HG02798 (cell line): ENCODE measurements around the gene PDE7B.

ENCODE experiments used
- ATAC-seq: cut with Tn5 transposase; IDR thresholded peaks from one replicate; pipeline ENCODE4 v1.9.1; 2021; ENCODE audit warnings: mild to moderate bottlenecking; ENCODE audit not compliant: unreplicated experiment, poor library complexity

PDE7B gene

DNA sequence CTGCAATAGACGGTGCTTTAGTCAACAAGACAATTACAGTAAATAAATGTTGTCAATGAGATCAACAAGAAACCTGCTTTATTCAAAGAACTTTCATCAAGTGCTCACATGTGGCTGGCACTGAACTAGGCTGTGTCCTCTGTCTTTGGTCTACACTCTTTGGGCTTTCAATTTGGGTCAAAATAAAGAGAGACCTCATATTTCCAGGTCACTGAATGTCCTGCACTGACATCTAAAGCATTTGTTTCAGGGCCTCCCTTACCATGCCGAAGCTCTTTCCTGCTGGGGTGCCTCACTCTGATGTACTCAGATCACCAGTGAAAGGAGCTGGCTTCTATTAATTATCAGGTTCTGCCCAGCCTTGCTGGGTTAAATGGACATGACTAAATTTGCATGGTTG lies 32.0 kb downstream of the PDE7B start:
- ATAC-seq = no peak

DNA sequence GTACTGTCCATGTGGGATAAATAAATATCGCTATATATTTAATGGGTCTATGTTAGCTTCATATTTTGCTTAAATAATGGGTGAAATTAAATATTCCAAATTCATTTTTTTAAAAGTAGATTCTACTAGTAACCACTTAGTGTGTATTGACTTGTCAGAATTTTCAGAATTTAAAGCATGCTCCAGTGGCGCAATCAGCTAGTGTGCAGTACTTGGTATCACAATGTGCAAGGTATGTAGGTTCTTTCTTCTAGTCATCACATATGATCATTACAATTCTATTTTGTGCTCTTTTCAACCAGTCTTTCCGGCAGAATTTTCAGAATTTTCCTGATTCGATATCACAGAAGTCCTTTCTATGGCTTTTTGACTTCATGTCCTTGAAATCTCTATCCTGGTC lies 32.6 kb downstream of the PDE7B start:
- no peak for ATAC-seq

DNA sequence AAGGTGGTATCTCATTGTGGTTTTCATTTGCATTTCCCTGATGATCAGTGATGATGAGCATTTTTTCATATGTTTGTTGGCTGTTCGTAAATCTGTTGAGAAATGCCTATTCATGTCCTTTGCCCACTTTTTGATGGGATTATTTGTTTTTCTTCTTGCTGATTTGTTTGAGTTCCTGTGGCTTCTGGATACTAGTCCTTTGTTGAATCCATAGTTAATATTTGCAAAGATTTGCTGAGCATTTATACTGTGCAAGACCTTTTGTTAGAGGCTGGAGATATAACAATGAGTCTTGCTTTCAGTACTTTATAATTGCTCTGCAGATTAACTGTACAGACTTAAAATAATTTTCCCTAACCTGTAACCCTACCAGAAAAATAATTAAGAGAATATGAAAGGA lies 35.6 kb downstream of the PDE7B start:
- no peak for ATAC-seq

DNA sequence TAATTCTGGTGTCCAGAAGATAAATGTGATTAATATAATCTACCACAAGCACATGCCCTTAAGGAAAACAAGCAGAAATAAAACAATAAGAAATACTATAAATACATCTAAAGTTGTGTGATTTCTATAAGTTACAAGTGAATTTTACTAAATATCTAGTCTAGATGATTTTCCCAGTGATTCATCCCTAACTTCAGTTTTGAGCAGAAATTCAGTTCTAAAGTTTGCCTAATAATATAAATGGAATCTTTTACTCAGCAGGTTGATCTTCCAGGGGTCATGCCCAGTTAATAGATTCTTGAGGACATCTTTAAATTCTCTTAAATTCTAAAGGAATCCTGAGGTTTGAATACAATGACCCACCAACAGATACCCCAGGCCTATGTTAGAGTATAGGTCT lies 37.3 kb downstream of the PDE7B start:
- ATAC-seq = no peak

DNA sequence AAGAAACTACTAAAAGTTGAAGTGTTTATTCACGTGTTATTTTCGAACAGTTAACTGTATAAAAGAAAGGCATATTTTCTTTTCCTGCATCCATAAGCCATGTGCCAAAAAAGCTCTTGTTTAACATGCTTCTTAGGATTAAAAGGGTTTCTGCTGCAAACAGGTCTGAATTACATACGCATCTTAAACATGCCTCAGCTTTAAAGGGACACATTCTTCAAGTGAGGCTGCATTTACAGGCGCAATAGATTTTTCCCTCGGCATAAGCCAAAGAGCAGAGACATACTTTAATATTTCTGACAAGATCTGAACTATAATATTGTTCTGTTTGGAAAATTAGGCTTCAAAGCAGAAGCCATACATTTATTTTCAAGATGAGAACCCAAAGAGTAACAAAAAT lies 39.4 kb downstream of the PDE7B start:
- ATAC-seq = no peak

DNA sequence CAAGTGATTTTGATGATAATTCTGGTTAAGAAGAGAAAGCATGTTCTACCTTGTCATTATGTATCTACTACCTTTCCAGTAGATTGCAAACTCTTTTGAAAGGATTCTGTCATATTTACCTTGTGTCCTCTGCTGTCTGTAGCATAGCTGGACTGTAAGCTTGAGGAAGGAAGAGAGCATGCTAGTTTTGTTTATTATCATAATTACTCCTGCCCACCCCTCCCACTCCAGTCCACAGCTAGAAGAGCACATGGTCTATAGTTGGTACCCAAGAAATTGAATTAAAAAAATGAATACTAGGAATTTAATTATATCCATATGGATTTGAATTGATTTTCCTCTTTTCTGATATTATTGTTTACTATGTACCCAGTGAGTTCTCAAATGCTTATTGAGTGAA lies 40.2 kb downstream of the PDE7B start:
- ATAC-seq = no peak

DNA sequence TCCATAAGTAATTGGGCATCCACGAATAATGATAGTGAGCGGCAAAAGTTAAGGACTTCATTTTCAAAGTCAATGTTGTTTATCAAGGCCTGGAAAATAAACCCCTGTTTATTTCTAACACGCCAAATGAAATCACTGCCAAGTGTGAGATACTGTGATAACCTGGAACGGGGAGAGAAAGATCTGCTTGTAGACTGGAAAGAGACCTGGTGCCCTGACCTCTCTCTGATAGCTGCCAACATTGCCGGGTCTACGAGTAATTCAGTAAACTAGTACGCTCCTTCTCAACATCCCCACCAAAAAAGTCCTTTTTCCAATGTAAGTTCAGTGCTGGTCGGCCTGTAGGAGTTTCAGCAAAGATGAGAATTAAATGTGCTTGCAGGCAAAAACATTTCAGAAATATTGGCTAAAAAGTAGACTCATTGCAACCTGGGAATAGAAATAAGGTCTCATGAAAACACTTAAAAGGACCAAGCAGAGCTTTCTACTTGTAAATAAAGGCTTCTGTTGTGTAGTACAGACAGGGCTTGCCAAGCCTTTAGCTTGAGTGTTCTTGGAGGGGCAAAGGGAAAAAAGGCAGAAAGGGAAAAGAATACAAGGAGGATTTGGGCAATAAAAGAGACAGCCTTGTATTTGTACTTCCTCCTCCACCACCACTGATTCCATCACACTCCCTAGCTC lies 43.9 kb downstream of the PDE7B start:
- ATAC-seq = no peak

DNA sequence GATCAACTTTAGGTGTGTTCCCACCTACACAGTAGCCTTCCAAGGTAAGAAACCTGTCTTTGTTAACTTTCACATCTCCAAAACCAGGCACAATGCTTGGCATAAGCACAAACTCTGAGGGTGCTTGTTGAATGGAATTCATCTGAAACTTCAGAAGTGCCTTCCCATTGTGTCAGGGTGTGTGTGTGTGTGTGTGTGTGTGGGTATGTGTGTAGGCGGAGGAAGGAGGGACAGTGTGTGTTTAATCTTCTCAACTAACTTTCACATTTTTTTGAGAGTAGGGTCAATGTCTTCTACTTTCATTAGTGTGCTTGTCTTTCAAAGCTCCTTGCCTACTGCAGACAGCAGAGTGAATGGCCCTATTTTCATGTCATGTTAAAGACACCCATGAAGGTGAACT lies 45.6 kb downstream of the PDE7B start:
- no peak for ATAC-seq

DNA sequence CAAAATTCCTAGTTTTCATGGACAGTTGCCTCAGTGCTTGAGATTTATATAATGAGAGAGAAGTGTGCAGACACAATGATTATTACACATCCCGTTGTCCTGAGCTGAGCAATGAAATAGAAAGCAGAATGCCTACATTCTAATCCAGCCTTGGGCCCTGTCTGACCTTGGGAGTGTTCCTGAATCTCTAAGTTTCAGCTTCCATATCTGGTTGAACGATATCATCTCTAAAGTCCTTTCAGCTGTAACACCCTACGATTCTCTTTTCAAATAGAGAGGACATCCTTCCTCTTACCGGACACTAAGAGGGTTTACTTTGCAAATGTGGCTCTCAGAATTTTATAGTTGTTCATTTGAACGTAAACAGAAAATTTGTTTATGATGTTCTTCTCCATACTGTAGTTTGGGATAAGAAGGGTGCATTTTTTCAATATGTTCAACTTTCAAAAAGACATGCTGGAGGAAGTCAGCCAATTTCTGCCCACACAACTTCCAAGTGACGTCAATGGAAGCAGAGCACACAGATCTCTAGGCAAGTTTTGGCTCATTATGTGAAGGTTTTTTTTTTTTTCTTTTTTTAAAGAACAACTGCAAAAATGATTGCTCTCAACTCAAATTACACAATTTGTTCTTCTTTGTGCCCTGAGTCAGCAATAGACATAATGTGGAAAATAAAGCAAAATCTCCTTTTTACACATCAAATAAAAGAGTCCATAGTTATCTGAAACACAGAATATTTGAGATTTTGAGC lies 50.4 kb downstream of the PDE7B start:
- no peak for ATAC-seq

DNA sequence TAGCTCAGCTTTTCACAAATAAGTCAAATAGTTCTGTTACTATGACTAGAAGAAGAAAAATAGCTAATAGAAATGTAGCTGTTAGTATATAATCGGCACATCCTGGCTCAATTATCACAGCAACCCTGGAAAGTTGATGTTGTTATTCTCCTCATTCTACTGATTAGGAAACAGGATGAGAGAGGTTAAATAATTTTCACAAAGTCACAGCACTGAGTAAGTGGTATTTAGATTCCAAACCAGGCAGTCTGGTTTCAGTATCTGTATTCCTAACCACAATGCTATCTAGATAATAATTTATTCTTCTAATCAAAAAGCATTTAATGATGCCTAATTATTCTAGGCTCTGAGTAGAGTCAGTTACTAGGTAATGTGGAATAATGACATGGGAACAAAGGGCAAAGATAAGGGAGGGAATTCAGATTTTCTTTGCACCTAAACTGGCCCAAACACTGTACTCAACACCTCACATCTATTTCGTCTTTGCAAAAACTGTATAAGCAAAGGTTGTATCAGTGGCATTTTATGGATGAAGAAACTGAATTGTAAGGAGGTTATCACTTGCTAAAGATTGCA lies 51.3 kb downstream of the PDE7B start:
- ATAC-seq = no peak

DNA sequence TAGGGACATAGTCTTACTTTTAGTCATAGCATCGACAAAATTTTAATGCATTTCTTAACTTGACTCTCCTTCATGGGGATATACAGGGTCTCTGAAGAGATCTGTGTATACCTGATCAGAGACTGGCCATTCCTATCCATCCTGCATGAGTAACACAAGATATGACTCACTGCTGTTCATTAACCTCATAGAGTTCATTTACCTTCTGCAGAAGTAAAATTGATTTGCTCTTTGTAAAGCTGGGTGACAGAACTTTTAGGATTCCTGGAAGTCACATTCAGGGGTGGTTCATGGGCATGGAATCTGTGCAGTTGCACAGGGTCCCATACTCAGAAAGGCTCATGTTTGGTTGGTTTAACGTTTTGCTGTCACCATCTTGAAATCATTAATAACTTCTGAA lies 53.2 kb downstream of the PDE7B start:
- ATAC-seq = no peak

DNA sequence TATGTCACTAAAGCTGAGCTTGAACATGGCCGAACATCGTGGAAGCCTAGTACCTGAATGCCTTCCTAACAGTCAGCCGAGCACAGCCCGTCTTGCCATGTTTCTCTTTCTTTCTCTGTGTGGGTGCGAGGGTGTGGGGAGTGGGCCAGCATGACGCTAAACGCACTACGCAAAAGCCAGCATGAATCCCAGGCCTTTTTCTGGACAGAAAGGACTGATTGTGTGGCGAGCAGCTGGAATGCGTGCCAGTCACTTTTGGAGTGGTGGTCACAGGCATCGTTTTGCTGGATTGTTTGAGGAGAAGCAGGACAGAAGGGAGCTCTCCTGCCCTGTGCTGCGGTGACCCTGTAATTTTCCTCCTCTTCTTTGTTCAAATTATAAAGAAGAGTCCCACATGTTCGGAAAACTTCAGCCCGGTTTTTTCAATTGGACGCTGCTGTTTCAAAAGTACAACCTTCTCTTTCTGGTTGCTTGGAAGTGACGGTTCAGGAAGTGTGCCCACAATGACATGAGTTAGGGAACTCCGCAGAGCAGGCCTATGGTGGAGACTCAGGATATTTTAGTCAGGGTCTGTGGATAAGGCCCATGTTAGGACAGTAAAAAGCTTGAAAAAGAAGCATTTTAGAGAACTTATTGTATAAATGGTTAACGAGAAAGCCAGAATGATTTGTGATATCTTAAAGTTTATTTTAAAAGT lies 54.3 kb downstream of the PDE7B start:
- ATAC-seq = no peak

DNA sequence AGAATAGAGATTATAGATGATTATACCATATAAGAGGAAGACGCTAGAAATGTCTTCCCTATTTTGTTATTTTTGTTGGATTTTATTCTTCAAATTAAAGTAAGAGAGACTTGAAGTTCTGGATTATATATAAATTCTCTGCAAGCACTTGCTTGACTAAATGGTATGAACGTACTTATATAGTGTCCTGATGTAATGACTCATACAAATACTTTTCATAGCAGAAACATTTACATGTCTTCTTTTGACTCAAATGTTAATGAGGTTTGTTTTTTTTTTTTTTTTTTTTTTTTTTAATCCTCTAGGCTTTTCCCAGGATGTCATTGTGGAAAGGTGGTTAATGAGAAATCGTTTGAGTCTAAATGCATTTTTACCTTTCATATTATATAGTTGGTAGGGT lies 55.0 kb downstream of the PDE7B start:
- no peak for ATAC-seq

DNA sequence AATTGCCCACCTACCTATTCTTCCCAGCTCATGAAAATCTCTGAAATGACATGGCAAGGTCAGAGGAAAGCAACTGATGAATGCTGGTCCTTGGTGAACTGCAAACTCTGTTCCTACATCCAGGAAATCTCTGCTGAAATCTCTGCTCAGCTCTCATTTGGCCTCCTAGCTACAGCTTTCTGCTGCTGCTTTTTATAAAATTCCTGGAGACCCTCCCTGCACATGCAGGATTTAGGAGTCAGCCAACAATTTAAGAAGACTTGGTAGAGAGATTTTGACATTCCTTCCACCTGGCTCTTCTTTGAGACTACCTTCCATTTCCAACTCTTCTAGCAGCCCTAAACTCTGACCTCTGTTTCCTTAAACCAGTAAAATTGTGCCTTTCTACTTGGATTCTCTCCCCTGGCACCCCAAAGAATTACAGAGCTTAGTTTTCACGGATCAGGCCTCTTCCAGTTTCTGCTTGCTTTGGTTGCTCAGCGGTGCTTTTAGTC lies 55.5 kb downstream of the PDE7B start:
- no peak for ATAC-seq

DNA sequence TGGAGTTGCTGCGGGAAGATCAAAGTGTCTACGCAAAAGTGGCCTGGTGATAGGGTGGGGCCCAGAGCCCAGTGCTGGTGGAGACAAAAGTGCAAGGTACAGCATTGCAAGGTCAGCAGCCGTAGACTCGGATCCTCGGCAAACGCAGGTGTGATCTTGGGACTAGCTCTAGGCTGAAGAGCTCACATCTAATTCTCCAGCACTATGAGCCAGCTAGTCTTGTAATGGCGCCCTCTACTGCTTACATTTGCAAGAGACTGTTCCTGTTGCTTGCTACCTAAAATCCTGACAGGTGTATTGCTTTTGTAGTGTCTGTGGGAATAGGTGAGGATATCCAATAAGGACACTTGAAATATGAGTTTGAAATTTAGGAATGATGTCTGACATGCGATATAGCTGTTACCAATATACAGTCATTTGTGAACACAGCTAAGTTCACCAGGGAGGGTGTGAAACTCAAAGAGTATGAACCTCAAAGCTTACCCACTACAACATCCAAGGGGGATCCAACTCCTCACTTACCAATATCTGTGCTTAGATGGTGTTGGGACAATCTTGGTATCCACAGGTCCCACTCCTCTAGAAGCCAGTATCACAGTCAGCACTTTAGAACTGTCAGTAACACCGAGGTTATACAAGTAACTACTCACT lies 58.4 kb downstream of the PDE7B start:
- ATAC-seq = peak; percentile 85

DNA sequence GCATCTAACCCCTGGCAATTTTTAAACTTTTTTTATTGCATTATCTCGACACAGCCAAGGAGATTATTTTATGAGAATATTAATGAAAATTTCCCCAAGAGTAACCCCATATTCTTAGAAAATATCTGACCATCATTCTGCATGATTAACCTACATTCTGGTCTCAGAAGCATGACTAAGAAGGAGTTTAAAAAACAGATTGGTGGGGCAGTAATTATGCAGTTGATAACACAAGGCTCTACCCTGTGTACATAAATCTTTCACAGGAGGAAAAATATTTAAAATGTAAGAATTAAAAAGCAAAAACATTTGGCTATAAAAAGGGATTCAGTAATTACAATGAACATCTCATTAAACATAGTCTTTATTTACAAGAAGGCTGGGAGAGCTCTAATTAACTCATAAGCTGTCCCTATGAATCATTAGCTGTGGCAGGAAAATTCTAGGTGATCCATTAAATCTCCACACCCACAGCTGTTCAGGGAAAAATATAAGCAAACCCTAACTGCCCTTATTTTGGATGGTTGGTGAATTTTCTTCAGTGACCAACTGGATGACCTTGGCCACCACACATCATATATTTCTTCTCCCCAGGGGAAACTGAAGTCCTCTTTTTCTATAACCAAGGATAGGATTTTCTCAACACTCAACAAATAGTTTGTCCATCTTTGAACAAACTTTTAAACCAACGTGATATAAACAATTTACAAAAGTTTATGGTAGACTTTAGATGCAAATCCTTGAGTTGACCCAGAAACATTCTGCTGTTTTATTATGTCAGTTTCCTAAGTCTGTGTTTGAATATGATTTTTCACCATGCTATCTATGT lies 59.5 kb downstream of the PDE7B start:
- ATAC-seq = no peak

DNA sequence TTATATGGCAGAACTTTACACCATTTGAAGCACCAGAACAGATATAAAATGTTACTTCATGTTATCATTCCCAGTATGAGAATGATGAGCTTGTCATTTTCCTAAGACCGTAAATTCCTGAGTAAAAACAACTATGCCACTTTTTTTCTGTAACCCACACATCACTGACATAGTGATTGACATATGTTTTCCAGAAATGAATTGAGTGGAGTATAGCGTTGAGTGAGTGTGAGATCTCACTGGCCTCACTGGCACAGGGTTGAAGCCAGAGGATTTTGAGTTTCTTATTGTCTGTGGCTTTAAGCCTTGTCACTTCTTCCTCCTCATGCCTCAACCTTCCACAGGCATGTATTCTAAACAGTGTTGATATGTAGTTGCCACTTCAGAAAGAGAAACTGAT lies 62.3 kb downstream of the PDE7B start:
- no peak for ATAC-seq

DNA sequence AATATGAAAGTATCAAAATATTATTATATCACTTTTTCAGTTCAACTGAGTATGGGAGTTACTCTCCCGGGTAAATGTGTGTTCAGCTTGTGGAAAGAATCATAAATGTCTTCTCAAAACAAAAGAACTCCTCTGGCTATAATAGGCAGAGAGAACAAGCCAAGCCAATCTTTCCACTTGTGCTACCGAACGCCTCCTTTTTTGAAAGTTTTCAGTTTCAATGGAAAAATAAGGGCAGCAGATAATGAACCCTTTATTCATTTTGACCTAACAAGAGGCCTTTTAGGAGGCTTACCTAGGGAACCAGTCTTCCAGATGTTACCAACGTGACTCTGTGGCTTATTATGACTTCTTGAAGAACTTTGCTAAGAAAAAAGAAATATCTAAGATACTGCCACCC lies 67.5 kb downstream of the PDE7B start:
- ATAC-seq = no peak

DNA sequence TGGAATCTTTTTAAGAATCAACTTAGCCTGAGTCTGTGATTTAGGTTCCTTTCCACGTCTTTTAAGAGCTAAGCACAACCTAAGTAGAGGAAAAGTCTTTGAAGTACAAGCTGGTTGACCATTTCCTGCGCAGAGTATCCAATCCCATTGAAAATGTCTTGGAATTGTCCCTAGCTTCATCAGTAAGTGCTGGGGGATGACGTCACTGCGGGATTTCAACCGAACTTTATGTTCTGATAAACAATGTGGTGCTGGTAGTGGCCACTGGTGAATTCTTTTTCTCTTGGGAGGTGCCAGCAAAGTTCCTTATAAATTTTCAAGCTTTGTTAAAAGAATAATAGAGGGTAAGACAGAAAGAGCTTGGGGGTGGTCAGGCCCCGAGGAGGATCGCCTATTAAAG lies 69.2 kb downstream of the PDE7B start:
- no peak for ATAC-seq

DNA sequence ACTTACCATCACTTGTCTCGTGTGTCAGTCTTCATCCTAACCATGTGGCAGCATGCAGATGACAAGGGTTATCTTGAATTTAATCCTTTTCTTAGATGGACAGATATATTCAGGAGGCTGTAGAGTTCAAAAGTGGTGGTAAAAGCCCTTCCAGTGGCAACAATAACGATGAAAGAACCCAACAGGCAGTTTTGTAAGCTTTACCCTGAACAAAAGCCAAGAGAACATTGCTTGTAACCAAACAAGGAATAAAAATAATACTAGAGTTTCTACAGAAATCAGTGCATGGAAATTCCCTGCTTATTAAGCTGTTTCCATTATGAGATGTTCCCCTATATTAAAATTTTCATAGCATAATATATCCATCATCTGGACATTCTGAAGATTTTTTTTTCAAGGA lies 69.7 kb downstream of the PDE7B start:
- no peak for ATAC-seq
